ENCODE data around the gene SPATA6. TPM values are rescaled to one million over a fixed set of nuclear protein-coding genes. Genes with fewer than 3 reads are reported as not detected.

SPATA6 gene
- total and polyA plus RNA-seq, 2 experiments from 2014 or later: 3.4 to 4.5 TPM

- Histone ChIP-seq H2AFZ (no peak overlapping the region), H3K4me2 (no peak overlapping the region), H3K4me3 (no peak overlapping the region), H3K27ac (no peak overlapping the region), H3K4me1 (ENCODE audit: insufficient read depth) (no peaks in the 10 kb centered on the region), H3K9me3 (ENCODE audit: low read depth) (no peaks in the 10 kb centered on the region), H3K36me3 (replicated peaks; ENCODE audit: insufficient read depth, low read depth) (no peaks in the 10 kb centered on the region), H3K9me2 (replicated peaks; ENCODE audit: insufficient read depth) (no peaks in the 10 kb centered on the region), H3K79me2 (no peaks in the 10 kb centered on the region), H3K27me3 (no peaks in the 10 kb centered on the region), H4K20me1 (ENCODE audit: insufficient read depth, poor library complexity, severe bottlenecking) (no peaks in the 10 kb centered on the region)
- no peak for DNase-seq (ENCODE audit: low spot score)
- TF ChIP-seq CTCF (IDR thresholded peaks at IDR 0.05; ENCODE audit: poor library complexity): no peak
- no peak for TF ChIP-seq EZH2 (IDR thresholded peaks at IDR 0.05; ENCODE audit: borderline replicate concordance)
- no peak for TF ChIP-seq EZH2phosphoT487 (IDR thresholded peaks at IDR 0.05; ENCODE audit: low read depth, severe bottlenecking, unreplicated experiment)
- 95% methylated on average over 2 of the region's 2 CpGs for WGBS (ENCODE audit: low lambda C conversion rate, missing lambda C conversion rate)
These were observed 100.4 kb downstream of the SPATA6 start for GRCh38 chr1:48371598-48371997.

- H3K4me1 ChIP-seq (ENCODE audit: insufficient read depth): no peaks in the 10 kb centered on the region
- TF ChIP-seq CTCF (IDR thresholded peaks at IDR 0.05; ENCODE audit: poor library complexity): no peak
- TF ChIP-seq EZH2phosphoT487 (IDR thresholded peaks at IDR 0.05; ENCODE audit: low read depth, severe bottlenecking, unreplicated experiment): no peak
- no peaks in the 10 kb centered on the region for H3K27me3 ChIP-seq
- H3K36me3 ChIP-seq (replicated peaks; ENCODE audit: insufficient read depth, low read depth): no peaks in the 10 kb centered on the region
- WGBS (ENCODE audit: low lambda C conversion rate, missing lambda C conversion rate): 88% methylated on average over 7 of the region's 7 CpGs
- H4K20me1 ChIP-seq (ENCODE audit: insufficient read depth, poor library complexity, severe bottlenecking): no peaks in the 10 kb centered on the region
- no peaks in the 10 kb centered on the region for H3K9me3 ChIP-seq (ENCODE audit: low read depth)
- no peak for DNase-seq (ENCODE audit: low spot score)
- no peaks in the 10 kb centered on the region for H3K9me2 ChIP-seq (replicated peaks; ENCODE audit: insufficient read depth)
- no peak overlapping the region for H3K4me3 ChIP-seq
- no peak overlapping the region for H2AFZ ChIP-seq
- H3K79me2 ChIP-seq: no peaks in the 10 kb centered on the region
- no peak overlapping the region for H3K4me2 ChIP-seq
- no peak overlapping the region for H3K27ac ChIP-seq
These were observed 109.1 kb downstream of the SPATA6 start for GRCh38 chr1:48362901-48363300.

GRCh38 chr1:48356901-48357300, 115.1 kb downstream of the SPATA6 start:
- Histone ChIP-seq H3K9me2 (replicated peaks; ENCODE audit: insufficient read depth) (no peaks in the 10 kb centered on the region), H3K36me3 (replicated peaks; ENCODE audit: insufficient read depth, low read depth) (no peaks in the 10 kb centered on the region), H3K9me3 (ENCODE audit: low read depth) (no peaks in the 10 kb centered on the region), H3K4me2 (no peak overlapping the region), H3K4me1 (ENCODE audit: insufficient read depth) (no peaks in the 10 kb centered on the region), H2AFZ (no peak overlapping the region), H3K27me3 (no peaks in the 10 kb centered on the region), H4K20me1 (ENCODE audit: insufficient read depth, poor library complexity, severe bottlenecking) (no peaks in the 10 kb centered on the region), H3K4me3 (no peak overlapping the region), H3K27ac (no peak overlapping the region), H3K79me2 (no peaks in the 10 kb centered on the region)
- TF ChIP-seq EZH2phosphoT487 (IDR thresholded peaks at IDR 0.05; ENCODE audit: low read depth, severe bottlenecking, unreplicated experiment) (no peak), EZH2 (IDR thresholded peaks at IDR 0.05; ENCODE audit: borderline replicate concordance) (no peak), CTCF (IDR thresholded peaks at IDR 0.05; ENCODE audit: poor library complexity) (peak; percentile 43)
- no peak for DNase-seq (ENCODE audit: low spot score)

DNA sequence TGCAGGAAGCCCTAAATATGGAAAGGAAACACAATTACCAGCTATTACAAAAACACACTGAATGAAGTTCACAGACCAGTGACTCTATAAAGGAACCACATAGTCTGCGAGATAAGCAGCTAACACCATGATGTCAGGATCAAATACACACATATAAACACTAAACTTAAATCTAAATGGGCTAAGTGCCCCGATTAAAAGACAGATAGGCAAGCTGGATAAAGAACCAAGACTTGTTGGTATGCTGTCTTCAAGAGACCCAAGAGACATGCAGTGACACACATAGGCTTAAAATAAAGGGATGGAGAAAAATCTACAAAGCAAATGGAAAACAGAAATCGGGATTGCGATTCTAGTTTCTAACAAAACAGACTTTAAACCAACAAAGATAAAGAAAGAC, 127.6 kb downstream of the SPATA6 start:
- H3K4me3 ChIP-seq: no peak overlapping the region
- H2AFZ ChIP-seq: no peak overlapping the region
- WGBS (ENCODE audit: low lambda C conversion rate, missing lambda C conversion rate): 91% methylated on average over 4 of the region's 4 CpGs
- H3K27ac ChIP-seq: no peak overlapping the region
- no peaks in the 10 kb centered on the region for H3K27me3 ChIP-seq
- no peak for DNase-seq (ENCODE audit: low spot score)
- no peaks in the 10 kb centered on the region for H3K9me2 ChIP-seq (replicated peaks; ENCODE audit: insufficient read depth)
- H3K4me2 ChIP-seq: no peak overlapping the region
- TF ChIP-seq CTCF (IDR thresholded peaks at IDR 0.05; ENCODE audit: poor library complexity): no peak
- no peak for TF ChIP-seq EZH2phosphoT487 (IDR thresholded peaks at IDR 0.05; ENCODE audit: low read depth, severe bottlenecking, unreplicated experiment)
- TF ChIP-seq EZH2 (IDR thresholded peaks at IDR 0.05; ENCODE audit: borderline replicate concordance): no peak
- H3K4me1 ChIP-seq (ENCODE audit: insufficient read depth): no peaks in the 10 kb centered on the region
- no peaks in the 10 kb centered on the region for H3K79me2 ChIP-seq
- no peaks in the 10 kb centered on the region for H3K36me3 ChIP-seq (replicated peaks; ENCODE audit: insufficient read depth, low read depth)
- no peaks in the 10 kb centered on the region for H3K9me3 ChIP-seq (ENCODE audit: low read depth)
- no peaks in the 10 kb centered on the region for H4K20me1 ChIP-seq (ENCODE audit: insufficient read depth, poor library complexity, severe bottlenecking)
